ENCODE results near the gene ZNF93.

DNA sequence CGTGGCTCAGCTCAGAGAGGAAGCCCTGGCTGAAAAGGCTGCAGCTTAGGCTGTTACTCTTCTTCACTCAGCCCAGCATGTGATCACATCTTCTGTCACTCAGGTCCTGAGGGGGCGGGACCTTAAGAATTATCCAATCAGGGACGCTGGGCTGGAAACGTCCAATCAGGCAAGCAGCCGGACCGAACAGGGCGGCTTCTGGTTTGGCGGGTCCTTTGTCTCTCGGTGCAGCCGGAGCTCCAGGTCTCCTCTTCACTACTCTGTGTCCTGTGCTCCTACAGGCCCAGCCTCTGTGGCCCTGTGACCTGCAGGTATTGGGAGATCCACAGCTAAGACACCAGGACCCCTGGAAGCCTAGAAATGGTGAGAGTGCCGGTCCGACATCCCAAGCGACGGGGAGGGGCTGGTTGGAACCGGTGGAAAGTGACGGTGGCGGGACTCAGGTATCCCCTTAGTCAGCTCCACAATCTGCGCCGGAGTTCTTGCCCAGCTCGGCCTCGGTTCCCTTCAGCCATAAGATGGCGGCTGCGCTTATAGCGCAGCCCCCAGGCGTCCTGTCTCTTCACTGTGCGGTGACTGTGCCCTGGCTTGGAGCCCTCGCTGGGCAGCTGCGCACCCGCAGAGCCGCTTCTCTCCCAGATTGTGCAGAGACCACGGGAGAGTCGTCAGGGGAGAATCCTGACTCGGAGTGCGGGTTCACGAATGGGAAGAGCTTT lies at the start of gene ZNF93:
- TF ChIP-seq, protein P1, sequence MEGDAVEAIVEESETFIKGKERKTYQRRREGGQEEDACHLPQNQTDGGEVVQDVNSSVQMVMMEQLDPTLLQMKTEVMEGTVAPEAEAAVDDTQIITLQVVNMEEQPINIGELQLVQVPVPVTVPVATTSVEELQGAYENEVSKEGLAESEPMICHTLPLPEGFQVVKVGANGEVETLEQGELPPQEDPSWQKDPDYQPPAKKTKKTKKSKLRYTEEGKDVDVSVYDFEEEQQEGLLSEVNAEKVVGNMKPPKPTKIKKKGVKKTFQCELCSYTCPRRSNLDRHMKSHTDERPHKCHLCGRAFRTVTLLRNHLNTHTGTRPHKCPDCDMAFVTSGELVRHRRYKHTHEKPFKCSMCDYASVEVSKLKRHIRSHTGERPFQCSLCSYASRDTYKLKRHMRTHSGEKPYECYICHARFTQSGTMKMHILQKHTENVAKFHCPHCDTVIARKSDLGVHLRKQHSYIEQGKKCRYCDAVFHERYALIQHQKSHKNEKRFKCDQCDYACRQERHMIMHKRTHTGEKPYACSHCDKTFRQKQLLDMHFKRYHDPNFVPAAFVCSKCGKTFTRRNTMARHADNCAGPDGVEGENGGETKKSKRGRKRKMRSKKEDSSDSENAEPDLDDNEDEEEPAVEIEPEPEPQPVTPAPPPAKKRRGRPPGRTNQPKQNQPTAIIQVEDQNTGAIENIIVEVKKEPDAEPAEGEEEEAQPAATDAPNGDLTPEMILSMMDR (IDR thresholded peaks at IDR 0.05): no peak
- TF ChIP-seq POLR2A (IDR thresholded peaks at IDR 0.05): no peak

All from lower leg skin (tissue), 3 donors.